Activated naive CD4-positive, alpha-beta T cell treated with anti-CD3 and anti-CD28 coated beads, Interleukin-2, amount 50 U/mL, for 16 hours (primary cell): ENCODE results near the gene EGR2.
A peak's percentile ranks its signal among the peaks of the same experiment; 100 is the strongest.
"Not testable (repeated sequence)": the region's sequence is repeated elsewhere in the genome, so short reads cannot be mapped to it uniquely, and the experiment has no call there.

Experiments
- DNase-seq: peaks from one replicate; pipeline ENCODE4 v3.0.0-alpha.2; 2020

The EGR2 gene

GRCh38 chr10:62792261-62792660, 23.9 kb downstream of the EGR2 start:
- DNase-seq: no peak

GRCh38 chr10:62790571-62790970, 25.6 kb downstream of the EGR2 start:
- DNase-seq: no peak

- DNase-seq: no peak
Observed at GRCh38 chr10:62790019-62790555, 26.1 kb downstream of the EGR2 start.

GRCh38 chr10:62788861-62789467, 27.2 kb downstream of the EGR2 start:
- DNase-seq: no peak

GRCh38 chr10:62788285-62788684, 27.9 kb downstream of the EGR2 start:
- DNase-seq: not testable (repeated sequence)

- not testable (repeated sequence) for DNase-seq
Observed at GRCh38 chr10:62784537-62784936, 31.6 kb downstream of the EGR2 start.

GRCh38 chr10:62779487-62780248, 36.5 kb downstream of the EGR2 start:
- DNase-seq: peak; percentile 91

- DNase-seq: no peak
Observed at GRCh38 chr10:62778125-62778524, 38.0 kb downstream of the EGR2 start.

GRCh38 chr10:62772186-62772974, 43.8 kb downstream of the EGR2 start:
- no peak for DNase-seq

GRCh38 chr10:62769574-62770242, 46.5 kb downstream of the EGR2 start:
- no peak for DNase-seq

GRCh38 chr10:62766386-62766785, 49.8 kb downstream of the EGR2 start:
- DNase-seq: no peak

- no peak for DNase-seq
Observed at GRCh38 chr10:62765726-62766125, 50.4 kb downstream of the EGR2 start.

- no peak for DNase-seq
Observed at GRCh38 chr10:62764011-62764410, 52.2 kb downstream of the EGR2 start.

- DNase-seq: no peak
Observed at GRCh38 chr10:62763155-62763554, 53.0 kb downstream of the EGR2 start.
